Measurements from ENCODE around the gene HOXD10.

Gene HOXD10

DNA sequence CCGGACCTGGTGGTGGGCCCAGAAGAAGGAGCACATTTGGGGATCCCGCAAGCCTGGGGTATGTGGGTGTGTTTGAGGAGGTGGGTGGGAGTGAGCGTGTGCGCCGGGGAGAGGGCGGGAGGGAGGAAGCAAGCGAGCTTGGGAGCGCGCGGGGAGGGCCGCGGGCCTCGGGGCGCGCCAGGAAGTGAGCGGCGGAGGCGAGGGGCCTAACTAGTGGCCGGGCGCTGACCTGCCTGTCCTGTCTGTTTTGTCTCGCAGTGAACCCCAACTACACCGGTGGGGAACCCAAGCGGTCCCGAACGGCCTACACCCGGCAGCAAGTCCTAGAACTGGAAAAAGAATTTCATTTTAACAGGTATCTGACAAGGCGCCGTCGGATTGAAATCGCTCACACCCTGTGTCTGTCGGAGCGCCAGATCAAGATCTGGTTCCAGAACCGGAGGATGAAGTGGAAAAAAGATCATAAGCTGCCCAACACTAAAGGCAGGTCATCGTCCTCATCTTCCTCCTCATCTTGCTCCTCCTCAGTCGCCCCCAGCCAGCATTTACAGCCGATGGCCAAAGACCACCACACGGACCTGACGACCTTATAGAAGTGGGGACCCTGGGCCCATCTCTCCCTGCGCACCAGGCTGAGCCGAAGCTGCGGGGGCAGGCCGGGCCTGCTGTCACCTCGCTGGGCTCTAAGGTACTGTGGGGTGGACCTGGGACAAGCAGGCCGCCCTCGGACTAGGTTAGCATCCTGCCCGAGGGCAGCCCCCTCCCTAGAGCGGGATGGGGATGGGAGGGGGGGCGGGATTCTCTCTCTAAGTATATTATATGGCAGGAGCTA is 36.0 kb downstream of the HOXD10 start:
- no peak overlapping the region for H3K27ac ChIP-seq
- DNase-seq (ENCODE audit: low spot score): no peak
- TF ChIP-seq CTCF (IDR thresholded peaks at IDR 0.05): no peak
- no peak overlapping the region for H3K4me3 ChIP-seq

DNA sequence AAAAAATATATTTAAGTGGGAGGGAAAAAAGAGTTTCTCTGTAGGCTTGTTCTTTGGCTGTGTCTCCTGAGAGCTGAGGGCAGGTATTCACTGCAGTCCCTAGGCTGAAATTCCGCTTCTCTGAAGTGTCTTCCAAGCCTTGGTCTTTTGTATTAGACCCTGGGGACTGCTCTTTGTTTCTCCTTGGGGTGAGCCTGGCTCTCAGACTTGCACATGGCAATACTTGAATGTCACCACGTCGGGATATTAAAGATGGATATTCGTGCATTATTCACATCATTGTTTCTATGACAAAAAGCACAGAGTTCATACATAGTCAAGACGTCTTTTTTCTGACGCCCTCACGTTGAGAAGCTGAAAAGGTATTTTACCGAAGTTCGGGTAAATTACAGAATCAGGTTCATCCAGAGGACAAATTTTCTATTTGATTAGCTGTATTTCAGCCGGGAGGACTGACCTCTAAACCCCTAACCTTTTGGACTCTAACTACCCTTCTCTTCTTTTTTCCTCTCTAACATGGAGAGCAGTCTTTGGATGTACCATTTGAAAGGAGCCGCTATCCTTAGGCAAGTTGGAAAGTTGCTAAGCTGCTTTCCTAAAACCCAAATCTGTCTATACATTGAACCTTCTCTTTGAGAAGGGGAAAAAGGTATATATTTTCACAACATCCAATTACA is 38.1 kb downstream of the HOXD10 start:
- DNase-seq (ENCODE audit: low spot score): no peak
- Histone ChIP-seq H3K4me3 (no peak overlapping the region), H3K27ac (no peak overlapping the region)
- TF ChIP-seq CTCF (IDR thresholded peaks at IDR 0.05): no peak

GRCh38 chr2:176155356-176156044 is 38.9 kb downstream of the HOXD10 start:
- Histone ChIP-seq H3K4me3 (no peak overlapping the region), H3K27ac (no peak overlapping the region)
- TF ChIP-seq CTCF (IDR thresholded peaks at IDR 0.05): no peak
- no peak for DNase-seq (ENCODE audit: low spot score)

DNA sequence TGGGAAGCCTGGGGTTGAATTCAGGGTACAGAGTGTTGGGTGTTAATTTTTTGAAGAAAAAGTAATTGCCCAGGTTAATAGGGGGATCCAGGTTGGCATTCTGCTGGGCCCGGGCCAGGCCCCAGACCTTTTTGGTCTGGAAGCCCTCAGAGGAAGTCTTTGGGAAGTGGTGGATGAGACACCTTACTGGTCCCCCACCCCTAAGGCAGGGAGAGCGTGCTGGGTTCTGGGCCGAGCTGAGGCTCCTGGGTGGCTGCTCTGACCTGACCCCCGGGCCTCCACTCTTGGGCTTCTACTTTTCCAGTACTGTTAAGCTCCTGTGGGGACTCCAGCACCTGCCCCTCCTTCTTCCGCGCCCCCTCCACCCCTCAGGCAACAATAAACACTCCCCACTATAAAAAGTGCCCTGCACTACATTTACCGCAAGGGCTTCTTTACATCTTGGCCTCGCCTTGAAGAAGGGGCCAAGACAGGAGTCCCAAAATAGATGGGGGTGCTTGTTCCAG is 39.8 kb downstream of the HOXD10 start:
- Histone ChIP-seq H3K4me3 (no peak overlapping the region), H3K27ac (no peak overlapping the region)
- TF ChIP-seq CTCF (IDR thresholded peaks at IDR 0.05): no peak
- no peak for DNase-seq (ENCODE audit: low spot score)

DNA sequence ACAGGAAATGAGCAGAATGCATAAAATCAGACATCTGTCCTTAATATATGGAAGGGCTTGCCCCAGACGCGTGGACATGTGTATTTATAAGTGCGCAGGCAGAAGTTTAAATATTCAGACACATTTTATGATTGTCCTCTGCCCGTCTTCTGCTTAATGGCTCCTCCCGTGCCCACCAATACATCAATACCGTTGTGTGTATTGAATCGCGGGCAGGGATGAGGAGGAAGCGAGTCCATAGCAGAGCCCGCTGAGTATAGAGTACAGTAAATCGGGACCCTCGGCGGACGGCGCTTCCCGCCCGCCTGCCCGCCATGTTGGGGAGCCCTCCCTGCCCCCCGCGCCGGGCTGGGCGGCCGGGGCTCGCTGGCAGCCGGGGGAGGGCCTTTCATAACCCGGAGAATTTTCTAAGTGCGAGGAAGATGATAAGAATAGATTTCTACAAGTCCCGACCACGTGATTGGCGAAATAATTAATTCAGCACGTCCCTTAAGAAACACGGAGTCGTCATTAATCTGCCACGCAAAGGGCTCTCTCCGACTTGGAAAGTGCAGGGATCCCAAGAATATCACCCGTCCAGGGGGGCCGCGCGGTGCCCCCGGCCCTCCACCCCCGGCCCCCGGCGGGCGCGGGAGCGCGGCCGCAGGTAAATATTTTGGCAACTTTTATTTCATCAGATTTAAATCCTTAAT is 40.4 kb downstream of the HOXD10 start, which contains the start of gene HOXD3:
Gene HOXD3, plus strand, starts transcription at position 501 of the 692 bp plus-strand sequence. CDS start 11,808 bp downstream, outside the sequence.
- Histone ChIP-seq H3K27ac (no peak within 1 kb of the TSS), H3K4me3 (peak within 1 kb of the TSS; percentile 13)
- DNase-seq (ENCODE audit: low spot score): no peak
- TF ChIP-seq CTCF (IDR thresholded peaks at IDR 0.05): no peak

DNA sequence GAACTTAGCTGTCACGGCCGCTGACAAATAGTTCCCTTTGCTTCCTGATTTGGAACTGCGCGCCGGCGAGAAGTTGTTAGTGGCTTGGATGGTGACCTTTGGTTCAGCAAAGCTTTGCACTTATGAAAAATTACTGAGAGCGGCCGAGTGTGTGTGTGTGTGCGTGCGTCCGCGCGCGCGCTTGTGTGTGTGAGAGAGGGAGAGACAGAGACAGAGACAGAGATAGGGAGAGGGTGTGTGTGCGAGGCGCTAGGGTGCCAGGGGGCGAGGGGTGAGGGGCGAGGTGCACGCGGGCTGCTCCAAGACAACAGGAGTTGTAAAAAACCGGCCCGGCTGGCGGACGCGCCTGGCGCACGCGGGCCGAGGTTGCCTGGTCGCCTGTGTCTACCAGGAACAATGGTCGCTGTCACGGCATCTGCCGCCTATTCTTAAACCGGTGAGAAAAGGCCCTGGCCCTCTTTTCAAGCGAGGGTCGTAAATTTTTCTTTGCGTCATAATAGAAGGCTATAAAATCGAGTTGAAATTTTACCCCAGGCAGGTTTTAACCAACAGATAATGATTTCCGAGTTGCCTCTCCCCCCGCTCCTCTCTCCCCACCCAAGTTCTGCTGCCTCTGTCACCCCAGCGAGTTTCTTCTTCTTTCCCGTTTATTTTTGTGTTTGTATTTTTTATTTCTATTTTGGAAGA is 41.1 kb downstream of the HOXD10 start:
- H3K4me3 ChIP-seq: peak overlapping the region; percentile 13
- no peak for TF ChIP-seq CTCF (IDR thresholded peaks at IDR 0.05)
- DNase-seq (ENCODE audit: low spot score): no peak
- no peak overlapping the region for H3K27ac ChIP-seq
